NCI-H1436 (cell line): ENCODE measurements around the gene IL26.
"Not testable (repeated sequence)": the region's sequence is repeated elsewhere in the genome, so short reads cannot be mapped to it uniquely, and the experiment has no call there.

Experiments
- DNase-seq: peaks from one replicate; lab custom pipeline; 2025; lab: John Stamatoyannopoulos, UW

Gene IL26

DNA sequence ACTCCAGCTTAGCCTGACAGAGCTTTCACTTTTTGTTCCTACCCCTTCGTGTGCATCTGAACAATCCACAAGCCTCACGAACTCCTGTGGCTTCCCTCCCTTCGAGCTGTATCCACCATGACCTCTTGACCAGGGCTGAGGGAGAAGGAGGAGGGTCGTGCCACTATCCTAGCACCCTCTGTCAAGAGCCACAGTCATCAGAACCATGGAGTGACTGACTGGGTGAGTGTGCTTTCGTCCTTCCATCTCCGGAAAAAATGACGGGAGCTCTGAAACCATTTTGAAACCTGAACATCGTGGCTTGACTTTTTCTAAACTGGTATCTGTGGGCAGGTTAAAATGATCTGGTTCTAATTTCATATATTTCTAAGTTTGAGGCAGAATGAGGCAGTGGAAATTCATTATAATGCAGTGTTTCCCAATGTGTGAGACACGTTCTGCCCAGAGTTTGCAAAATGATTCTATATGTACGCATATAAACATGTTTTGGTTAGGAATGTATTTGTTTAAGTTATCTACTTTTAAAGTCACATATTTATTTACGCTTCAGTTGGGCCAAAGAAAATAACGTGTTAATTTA, 27.0 kb downstream of the IL26 start:
- no peak for DNase-seq

DNA sequence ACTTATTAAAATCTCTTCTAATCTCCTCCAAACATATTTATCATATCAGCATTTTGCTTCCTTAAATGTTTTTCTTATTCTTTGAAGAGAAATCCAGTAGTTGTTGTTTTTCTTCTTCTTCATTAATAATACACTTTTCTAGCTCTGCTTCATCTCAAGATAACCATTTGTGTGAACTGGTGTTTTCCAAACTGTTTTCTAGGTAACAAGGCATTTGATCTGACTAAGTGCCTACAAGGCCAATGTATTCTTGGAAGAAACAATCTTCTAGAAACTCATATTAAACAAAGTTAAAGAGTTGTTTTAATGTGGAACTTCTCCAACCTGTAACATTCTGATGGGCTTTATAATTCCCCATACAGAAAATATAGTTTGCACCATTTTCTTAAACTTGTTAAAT, 35.3 kb downstream of the IL26 start:
- no peak for DNase-seq

DNA sequence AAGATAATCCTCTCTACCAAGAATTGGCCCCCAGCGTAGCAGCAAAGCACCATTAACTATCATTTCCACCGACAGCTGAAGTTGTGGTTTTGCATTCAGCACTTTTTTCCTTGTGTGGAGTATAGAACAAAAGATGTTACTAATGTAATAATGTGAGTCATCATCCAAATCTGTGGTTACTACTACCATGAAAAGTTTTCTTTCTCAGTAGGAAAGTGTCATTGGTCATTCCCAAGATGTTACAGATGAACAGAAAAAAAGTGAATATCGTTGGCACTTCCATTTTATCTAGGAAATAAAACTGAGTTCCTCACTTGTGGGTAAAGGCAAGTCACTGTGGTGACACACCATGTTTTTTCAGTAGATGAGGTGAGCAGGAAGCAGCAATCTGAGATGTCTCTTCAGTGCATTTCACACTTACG, 35.8 kb downstream of the IL26 start:
- no peak for DNase-seq

DNA sequence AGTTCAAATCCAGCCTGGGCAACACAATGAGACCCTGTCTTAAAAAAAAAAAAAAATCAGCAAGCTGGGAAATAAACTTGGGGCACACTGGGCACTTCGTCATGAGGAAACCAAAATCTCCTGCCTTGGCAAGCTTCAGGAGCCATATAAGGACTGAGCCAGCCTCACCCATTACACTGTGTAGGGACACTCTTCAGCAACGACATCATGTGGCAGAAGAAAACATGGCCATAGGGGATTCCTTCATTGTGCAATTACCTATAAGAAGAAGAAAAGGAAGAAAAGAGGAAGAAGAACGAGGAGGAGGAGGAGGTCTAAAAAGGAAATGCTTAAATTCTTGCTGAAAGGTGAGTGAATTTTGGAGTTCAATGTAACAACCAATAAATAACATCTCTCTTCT, 40.0 kb downstream of the IL26 start:
- no peak for DNase-seq

DNA sequence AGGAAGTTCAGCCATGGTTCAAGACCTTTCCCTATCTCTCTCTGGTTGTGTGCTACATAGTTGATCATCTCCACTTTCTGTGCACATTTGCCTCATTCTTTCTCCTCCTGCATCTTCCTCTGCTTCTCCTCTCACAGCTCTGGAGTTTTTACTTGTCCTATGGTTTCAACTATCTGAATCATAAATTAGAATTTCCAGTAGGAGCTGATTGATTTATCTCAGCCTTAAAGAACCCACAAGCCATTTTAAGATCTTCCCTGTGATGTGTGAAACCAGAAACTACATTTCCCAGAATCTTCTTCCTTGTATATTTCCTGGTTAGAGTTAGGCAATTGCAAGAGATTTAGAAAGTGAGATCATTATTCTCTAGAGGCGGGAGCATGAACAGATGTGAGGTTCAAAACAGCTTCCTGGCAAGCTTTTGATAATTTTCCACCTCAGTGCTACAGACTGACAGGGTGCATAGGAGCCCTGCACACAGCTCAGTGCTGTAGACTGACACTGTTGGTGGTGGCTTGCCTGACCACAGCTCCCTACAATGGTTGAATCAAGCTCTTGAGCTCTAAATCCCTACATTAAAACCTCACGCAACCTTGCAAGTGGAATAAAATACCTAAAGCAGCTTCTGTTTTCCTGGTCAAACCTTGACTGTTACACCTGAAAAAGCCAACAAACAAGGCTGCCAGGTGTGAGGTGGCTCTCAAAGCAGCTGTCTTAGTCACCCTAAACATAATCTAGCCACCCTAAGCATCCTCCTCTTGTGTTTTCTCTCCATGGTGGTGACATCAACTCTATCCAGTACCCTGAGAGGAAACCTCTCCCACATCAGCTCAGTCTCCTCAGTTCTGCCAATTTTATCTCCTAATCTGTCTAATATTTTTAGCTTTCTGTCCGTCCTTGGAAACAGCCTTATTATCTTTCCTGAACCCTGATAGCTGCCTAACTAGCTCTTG, 44.5 kb downstream of the IL26 start:
- DNase-seq = no peak

DNA sequence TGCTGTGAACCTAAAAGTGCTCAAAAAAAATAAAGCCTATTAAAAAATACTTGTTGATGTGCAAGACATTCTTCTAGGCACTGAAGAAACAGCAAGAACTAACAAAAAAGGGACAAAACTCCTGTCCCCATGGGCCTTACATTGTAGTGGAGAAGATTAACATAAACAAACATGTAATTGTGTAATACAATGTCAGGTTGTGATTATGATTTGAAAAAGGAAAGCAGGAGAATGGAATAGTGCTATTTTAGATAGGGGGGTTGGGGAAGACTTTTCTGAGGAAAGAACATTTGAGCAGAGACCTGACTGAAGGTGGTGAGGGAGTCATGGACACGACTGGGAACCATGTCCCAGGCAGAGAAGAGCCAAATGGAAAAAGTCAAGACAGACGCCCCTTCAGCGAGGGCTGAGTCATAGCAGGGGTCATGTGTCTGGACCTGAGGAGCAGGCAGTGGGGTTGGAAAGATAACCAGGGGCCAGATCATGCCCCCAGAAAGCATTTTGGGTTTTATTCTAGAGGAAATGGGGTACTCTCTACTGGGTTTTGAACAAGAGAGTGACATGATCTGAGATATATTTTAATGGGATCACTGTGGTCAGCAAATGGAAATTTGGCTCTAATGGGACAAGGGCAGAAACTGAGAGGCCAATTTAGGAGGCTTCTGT, 46.7 kb downstream of the IL26 start:
- DNase-seq = no peak

DNA sequence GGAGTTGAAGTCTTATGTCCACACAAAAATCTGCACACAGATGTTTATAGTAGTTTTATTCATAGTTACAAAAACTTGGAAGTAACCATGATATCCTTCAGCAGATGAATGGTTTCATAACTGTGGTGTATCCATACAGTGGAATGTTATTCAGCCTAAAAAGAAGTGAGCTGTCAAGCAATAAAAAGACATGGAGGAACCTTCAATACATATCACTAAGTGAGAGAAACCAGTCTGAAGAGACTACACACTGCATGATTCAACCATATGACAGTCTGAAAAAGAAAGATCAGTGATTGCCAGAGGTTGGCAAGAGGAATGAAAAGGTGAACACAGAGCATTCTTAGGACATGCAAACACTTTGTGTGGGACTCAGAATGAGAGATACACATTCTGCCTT, 47.4 kb downstream of the IL26 start:
- no peak for DNase-seq

DNA sequence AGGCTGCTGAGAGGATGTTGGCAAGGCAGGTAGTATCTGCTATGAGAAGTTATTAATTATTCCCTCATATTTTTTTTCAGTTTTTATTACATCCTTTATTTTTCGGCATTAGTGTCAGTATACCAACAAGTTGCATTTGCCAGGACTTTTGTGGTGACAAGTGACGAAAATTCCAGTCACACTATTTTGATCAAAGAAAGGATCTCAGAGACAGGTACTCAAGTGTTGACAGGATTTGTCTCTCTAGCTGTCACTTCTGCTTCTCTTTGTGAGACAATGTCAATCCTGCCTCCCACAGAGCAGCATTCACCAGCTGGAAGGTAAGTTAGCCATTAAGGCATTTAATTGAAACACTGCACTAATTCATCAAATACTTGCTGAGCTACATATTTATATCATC, 48.0 kb downstream of the IL26 start:
- no peak for DNase-seq

DNA sequence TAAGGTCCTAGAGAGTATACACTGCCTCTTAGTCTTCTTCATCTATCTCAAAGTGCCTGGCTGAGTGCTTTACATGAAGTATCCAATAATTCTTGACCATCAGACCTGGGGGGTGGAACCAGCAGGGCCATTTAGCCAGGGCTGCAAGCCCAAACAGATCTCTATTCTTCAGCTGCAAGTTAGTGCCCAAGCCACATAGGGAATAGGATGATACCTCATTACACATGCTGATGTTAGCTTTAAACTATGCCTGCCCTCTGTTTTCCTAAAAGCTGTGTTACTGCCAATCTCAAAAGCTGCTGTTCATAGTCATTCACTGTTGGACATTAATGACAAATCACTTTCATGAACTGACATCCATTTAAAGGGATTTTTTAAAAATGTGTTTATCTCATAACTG, 49.4 kb downstream of the IL26 start:
- DNase-seq = no peak

DNA sequence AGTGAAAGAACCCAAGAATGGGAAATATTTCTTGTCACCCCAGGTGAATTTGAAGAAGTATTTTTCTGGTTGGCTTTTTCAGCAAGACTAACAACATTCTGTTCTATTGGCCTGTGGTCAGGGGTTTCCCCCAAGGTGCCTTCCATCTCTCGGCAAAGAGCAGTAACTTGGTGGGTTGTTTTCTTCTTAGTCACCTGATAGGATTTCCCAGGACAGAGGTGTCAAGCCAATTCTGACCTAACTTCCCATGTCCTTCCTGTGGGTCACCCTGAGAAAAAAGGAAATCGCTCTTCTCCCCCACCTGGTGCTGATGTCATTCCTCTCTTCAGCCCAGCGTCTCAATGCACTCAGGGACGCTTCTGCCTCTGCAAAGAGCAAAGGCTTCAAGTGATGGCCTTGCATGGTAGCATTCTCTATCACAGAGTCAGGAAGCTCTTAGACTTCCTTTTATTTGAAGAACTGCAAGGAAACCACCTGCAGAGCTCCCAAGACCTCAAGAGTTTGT, 50.0 kb downstream of the IL26 start:
- DNase-seq = no peak

DNA sequence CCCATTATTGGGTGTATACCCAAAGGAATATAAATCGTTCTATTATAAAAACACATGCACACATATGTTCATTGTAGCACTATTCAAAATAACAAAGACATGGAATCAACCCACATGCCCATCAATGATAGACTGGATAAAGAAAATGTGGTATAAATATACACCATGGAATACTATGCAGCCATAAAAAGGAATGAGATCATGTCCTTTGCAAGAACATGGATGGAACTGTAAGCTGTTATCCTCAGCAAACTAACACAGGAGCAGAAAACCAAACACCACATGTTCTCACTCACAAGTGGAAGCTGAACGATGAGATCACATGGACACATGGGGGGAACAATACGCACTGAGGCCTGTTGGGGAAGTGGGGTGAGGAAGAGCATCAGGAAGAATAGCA, 50.8 kb downstream of the IL26 start:
- not testable (repeated sequence) for DNase-seq

DNA sequence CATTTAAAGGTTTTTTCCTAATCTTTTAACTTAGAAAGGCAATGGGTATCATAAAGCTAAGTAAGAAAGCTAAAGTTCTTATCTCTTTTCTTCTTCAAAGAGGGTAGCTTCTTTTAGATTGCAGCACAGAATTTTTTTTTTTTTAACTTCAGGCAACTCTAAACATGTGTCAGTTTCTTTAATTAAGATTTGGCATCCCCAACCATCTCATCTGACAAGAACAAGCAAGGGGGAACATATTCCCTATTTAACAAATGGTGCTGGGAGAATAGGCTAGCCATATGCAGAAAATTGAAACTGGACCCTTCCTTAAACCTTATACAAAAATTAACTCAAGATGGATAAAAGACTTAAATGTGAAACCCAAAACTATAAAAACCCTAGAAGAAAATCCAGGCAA, 51.8 kb downstream of the IL26 start:
- DNase-seq = no peak

DNA sequence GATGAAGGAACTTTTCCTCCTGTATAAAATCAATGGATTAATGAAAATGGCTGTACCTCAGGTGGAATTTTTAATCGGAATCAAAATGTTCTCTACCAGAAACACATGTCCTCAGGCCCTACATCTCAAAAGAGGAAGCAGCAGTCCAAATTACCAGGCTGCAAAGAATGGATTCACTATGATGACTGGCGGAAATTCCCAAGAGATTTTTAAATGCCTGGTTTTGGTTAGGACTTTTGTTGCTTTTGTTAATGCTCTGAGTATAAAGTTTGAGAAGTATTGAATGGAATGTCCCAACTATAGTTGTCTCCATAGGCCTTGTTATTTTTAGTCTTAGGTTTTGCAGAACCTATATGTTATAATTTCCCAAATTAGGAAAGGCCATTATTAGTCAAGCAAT, 54.9 kb downstream of the IL26 start:
- no peak for DNase-seq

DNA sequence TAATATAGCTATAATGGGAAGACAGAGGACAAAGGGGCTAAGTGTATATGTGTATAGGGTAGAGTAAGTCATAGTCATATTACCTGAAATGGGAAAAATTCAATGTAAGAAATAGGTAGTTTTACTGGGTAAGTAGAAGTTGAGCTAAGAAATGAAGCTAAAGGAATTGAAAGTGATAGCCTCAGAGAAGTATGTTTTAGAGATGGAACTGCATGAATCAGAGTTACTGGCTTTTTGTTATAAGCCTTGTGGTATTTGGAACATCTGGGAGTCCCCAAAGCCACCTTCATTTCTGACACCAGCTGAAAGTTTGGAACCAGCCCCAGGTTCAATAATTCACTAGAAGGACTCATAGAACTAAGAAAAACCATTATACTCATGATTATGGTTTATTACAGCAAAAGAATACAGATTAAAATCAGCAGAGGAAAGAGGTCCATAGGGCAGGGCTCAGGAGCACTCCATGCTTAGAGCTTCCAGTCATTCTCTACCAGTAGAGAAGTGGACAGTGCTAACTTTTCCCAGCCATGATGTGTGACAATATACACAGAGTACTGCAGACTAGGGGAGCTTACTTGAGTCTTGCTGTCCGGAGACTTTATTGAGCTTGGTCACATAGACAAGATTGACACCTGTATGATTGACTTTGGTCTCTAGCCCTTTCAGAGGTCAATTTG, 56.3 kb downstream of the IL26 start:
- no peak for DNase-seq

DNA sequence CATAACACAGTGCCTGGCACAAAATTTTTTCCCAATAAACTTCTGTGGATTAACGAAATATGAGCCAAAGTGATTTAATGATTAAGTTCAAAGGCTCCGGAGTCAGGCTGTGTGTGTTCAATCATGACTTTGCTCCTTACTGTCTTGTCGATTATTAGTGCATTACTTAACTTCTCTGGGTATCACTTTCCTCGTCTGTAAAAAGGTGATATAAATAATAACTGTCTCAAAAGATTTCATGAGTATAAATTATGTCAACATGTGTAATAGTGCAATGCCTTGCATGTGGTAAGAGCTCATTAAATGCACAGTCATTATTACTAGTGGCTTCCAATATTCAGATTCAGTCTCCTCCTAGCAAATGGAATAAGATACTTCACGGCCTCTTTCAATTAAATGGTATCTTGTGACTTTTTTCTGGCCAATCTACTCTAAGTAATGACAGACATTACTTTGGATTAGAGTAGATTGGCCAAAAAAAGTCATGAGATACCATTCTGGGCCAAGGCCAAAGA, 59.2 kb downstream of the IL26 start:
- no peak for DNase-seq

DNA sequence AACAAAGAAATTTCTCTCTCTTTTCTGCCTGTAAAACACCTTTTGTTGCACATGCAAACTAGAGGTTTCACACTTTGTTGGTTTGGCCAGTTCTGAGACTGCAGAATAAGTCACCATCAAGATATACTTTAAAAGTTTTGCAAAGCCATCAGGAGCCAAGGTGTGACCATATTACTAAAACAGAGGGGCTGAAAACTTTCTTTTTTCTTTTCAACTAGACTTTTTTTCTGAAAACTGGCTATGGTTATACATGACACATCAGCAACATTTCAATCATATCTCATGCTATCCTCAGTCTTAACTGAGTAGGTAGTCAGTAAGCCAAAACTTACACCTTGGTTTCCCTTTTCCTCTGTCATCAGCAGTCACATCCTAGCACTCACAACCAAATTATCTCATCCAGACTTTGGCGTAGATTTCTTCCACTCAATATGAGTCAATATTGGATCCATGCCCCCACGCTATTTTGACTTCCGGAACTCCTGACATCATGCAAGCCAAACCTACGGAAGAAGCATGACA, 62.0 kb downstream of the IL26 start:
- DNase-seq = no peak

DNA sequence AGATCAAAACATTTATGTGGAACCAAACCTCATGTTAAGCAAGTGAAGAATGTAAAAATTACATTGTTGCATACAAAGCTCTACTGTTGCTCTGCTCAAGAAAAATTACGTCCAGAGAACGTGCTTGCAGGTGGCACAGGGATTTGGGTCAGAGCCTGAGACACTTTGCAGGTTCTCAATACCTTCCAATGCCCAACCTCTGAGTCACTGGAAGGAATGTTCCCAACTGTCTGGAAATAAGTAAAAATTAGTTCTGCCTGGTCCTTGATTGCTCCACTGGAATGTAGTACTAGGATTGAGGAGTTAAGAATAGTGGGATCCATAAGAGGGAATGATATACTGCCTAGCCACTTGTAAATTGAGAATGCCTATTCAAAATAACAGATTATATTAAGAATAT, 63.2 kb downstream of the IL26 start:
- DNase-seq = no peak

DNA sequence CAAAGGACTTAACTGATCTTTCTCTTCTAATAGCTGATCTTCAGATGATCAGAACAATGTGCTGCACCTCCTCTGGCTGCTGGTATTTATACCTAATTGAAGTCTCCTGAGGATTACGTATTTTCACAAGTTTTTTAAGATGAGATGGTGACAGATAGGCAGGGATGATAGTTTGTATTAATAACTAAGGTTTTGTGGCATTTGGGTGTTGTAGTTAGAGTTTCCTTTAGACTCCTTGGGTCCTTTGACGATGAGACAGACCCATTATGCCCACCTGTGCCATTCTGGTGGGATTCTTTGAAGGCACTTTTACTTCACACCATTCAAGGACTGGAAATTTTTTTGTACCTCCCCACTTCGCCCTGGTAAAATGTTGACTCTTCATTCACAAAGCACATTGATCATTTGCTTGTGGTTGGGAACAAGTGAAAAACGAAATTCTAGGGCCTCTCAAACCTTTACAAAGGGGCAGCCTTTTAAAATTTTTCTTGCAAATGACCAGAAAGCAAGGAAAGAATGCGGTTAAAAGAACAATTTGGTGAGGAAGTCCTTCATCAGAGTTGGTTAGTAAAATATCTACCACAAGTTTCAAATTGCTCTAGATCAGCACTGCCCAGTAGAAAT, 65.8 kb downstream of the IL26 start, which contains the start of gene IFNG:
Gene IFNG (minus strand): TSS at position 60 of the 624 bp plus-strand sequence. CDS start 125 bp downstream, outside the sequence.
- DNase-seq = no peak

DNA sequence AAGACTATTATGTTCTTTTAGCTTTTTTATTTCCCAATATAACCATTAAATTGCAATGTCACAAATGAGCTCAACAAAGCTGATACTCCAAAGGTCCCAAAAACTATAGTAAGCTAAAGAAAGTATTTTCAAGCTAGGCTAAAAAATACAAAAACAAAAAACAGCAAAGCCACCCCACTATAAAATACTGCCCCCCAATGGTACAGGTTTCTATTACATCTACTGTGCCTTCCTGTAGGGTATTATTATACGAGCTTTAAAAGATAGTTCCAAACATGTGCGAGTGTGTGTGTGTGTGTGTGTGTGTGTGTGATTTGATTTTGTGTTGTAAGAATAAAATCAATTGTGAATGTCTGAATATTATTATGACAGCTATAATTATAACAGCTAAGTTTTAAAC, 67.2 kb downstream of the IL26 start:
- DNase-seq = peak; percentile 12

DNA sequence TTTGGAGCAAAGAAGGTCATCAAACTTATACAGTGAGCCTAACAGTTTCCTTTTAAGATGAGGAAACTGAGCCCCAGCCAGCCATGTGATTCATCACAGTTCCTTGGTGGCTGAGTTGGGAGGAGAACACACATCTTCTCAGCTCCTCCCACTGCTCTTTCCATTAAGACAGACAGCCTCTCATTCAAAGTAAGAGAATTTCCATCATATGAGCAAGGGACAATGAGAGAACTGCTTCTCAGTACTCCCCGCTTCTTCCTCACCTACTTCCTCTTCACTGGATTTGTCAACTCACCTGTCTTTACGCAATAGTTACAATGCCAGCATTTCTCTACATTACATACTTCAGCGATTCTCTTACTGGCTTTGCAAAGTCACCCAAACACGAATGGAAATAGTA, 68.2 kb downstream of the IL26 start:
- DNase-seq = no peak

DNA sequence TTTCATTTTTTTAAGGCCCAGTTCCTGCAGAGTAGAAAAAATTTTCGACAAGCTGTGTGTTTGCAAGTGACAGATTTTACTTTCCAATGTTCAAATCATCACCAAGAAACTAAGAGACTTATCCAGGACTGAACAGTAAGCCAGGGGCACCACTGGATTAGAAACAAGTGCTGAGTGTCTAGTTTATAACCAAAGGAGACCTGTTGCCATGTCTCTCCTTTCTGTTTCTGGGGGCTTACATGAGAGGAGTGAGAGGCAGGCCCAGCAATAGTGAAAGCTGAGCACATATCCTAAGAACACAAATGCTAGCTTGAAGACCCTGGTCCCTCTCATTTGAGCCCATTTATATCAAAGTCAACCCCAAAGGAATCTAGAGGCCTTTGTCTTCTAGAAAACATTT, 69.0 kb downstream of the IL26 start:
- DNase-seq = no peak
